Smooth muscle cell (in vitro differentiated cells): ENCODE data around the gene SLC50A1. TPM values are rescaled to one million over a fixed set of nuclear protein-coding genes. Genes with fewer than 3 reads are reported as not detected.
"Not testable (repeated sequence)": the region's sequence is repeated elsewhere in the genome, so short reads cannot be mapped to it uniquely, and the experiment has no call there.

ENCODE experiments used
- DNase-seq: peaks from one replicate; lab custom pipeline; 2025; ENCODE audit not compliant: unreplicated experiment; lab: John Stamatoyannopoulos, UW
- H2AFZ ChIP-seq: fragments of 200-600 bp; sonication (generic); 2 replicates; pipeline ENCODE4 v1.6.0; 2016; ENCODE audit warnings: antibody characterized with exemption, low read depth, mild to moderate bottlenecking
- H3F3A ChIP-seq: fragments of 200-600 bp; sonication (generic); 2 replicates; pipeline ENCODE4 v1.6.0; 2017; ENCODE audit warnings: antibody characterized with exemption, low read depth
- H3K27ac ChIP-seq: fragments of 200-600 bp; sonication (generic); 2 replicates; pipeline ENCODE4 v1.5.1; 2016; ENCODE audit warnings: low read depth, mild to moderate bottlenecking
- H3K27me3 ChIP-seq: fragments of 200-600 bp; sonication (generic); 2 replicates; pipeline ENCODE4 v1.6.1; 2016; ENCODE audit warnings: low read depth, mild to moderate bottlenecking
- H3K36me3 ChIP-seq: fragments of 200-600 bp; sonication (generic); 2 replicates; pipeline ENCODE4 v1.5.1; 2016; ENCODE audit warnings: low read depth
- H3K4me1 ChIP-seq: fragments of 200-600 bp; sonication (generic); 2 replicates; pipeline ENCODE4 v1.5.1; 2016; ENCODE audit warnings: low read depth
- H3K4me2 ChIP-seq: fragments of 200-600 bp; sonication (generic); 2 replicates; pipeline ENCODE4 v1.6.0; 2016; ENCODE audit warnings: mild to moderate bottlenecking
- H3K4me3 ChIP-seq: fragments of 200-600 bp; sonication (generic); 2 replicates; pipeline ENCODE4 v1.5.1; 2016; ENCODE audit warnings: mild to moderate bottlenecking
- H3K79me2 ChIP-seq: fragments of 200-600 bp; sonication (generic); 2 replicates; pipeline ENCODE4 v1.6.0; 2016; ENCODE audit warnings: low read depth, mild to moderate bottlenecking
- H3K9ac ChIP-seq: fragments of 200-600 bp; sonication (generic); 2 replicates; pipeline ENCODE4 v1.6.0; 2016; ENCODE audit warnings: low read depth
- H3K9me3 ChIP-seq: fragments of 200-600 bp; sonication (generic); replicated peaks from 2 replicates; pipeline ENCODE4 v1.5.1; 2016; ENCODE audit warnings: low read depth
- H4K20me1 ChIP-seq: fragments of 200-600 bp; sonication (generic); 2 replicates; pipeline ENCODE4 v1.6.0; 2016; ENCODE audit warnings: low read depth
- CTCF ChIP-seq: fragments of 200-600 bp; sonication (generic); IDR thresholded peaks from 2 replicates; pipeline ENCODE4 v1.5.1; 2017; ENCODE audit warnings: borderline replicate concordance, mild to moderate bottlenecking, antibody characterized with exemption; ENCODE audit not compliant: insufficient read depth, poor library complexity, severe bottlenecking
- WGBS: methylation state at CpG from one replicate; pipeline ENCODE4 v1.1.7; 2016; ENCODE audit warnings: low lambda C conversion rate; 5-methylcytosine and 5-hydroxymethylcytosine counted together
- polyA plus RNA-seq: library from polyadenylated mRNA; unstranded; fragments of >200 nt; fragmentation: Nextera tagmentation; extraction: Ambion mirVana; gene quantifications from 2 replicates; pipeline ENCODE4 v1.2.1, GENCODE V29; 2016
- total RNA-seq: library from RNA; depleted of rRNA; stranded (reverse); fragments of >200 nt; gene quantifications from 2 replicates; pipeline ENCODE4 v1.2.3, GENCODE V29; 2014

SLC50A1 gene
- total and polyA plus RNA-seq, 2 experiments from 2014 or later = 44.7 to 98.0 TPM

- Histone ChIP-seq H3K27ac (no peak overlapping the region), H3K9me3 (no peaks in the 10 kb centered on the region), H3K4me3 (peak overlapping the region; percentile 68), H3K27me3 (no peaks in the 10 kb centered on the region), H3K4me1 (peaks cover 3% of the 10 kb centered on the region), H3K36me3 (no peaks in the 10 kb centered on the region), H4K20me1 (no peaks in the 10 kb centered on the region), H3K9ac (peak overlapping the region; percentile 77), H3K79me2 (peaks cover 22% of the 10 kb centered on the region), H3F3A (no peaks in the 10 kb centered on the region), H2AFZ (peak overlapping the region; percentile 99), H3K4me2 (peak overlapping the region; percentile 83)
- 6% methylated on average over 11 of the region's 11 CpGs for WGBS
- DNase-seq = no peak
- TF ChIP-seq CTCF = no peak
These were observed 4.9 kb downstream of the SLC50A1 start for GRCh38 chr1:155140630-155140953.

- Histone ChIP-seq H3K4me3 (no peak overlapping the region), H3K79me2 (peaks cover 22% of the 10 kb centered on the region), H2AFZ (no peak overlapping the region), H3K27me3 (no peaks in the 10 kb centered on the region), H3K9me3 (no peaks in the 10 kb centered on the region), H3F3A (no peaks in the 10 kb centered on the region), H3K9ac (no peak overlapping the region), H3K36me3 (no peaks in the 10 kb centered on the region), H3K4me1 (peaks cover 3% of the 10 kb centered on the region), H3K27ac (no peak overlapping the region), H3K4me2 (no peak overlapping the region), H4K20me1 (no peaks in the 10 kb centered on the region)
- no peak for DNase-seq
- no peak for TF ChIP-seq CTCF
- 92% methylated on average over 7 of the region's 7 CpGs for WGBS
These were observed 6.1 kb downstream of the SLC50A1 start for GRCh38 chr1:155141749-155142148.

- Histone ChIP-seq H3K27ac (no peak overlapping the region), H3K27me3 (no peaks in the 10 kb centered on the region), H3K4me1 (peaks cover 2% of the 10 kb centered on the region), H3K9ac (no peak overlapping the region), H3K4me2 (no peak overlapping the region), H2AFZ (no peak overlapping the region), H3K9me3 (no peaks in the 10 kb centered on the region), H3K4me3 (no peak overlapping the region), H3F3A (no peaks in the 10 kb centered on the region), H4K20me1 (no peaks in the 10 kb centered on the region), H3K36me3 (no peaks in the 10 kb centered on the region), H3K79me2 (no peaks in the 10 kb centered on the region)
- 86% methylated on average over 3 of the region's 3 CpGs for WGBS
- no peak for TF ChIP-seq CTCF
- DNase-seq = no peak
These were observed 9.8 kb downstream of the SLC50A1 start for GRCh38 chr1:155145491-155145890.

- not testable (repeated sequence) for H2AFZ ChIP-seq, H3F3A ChIP-seq, H3K27ac ChIP-seq, H3K4me1 ChIP-seq, H3K9me3 ChIP-seq, H3K36me3 ChIP-seq, DNase-seq, H3K9ac ChIP-seq, H3K4me2 ChIP-seq, H3K4me3 ChIP-seq, H3K79me2 ChIP-seq, H4K20me1 ChIP-seq, H3K27me3 ChIP-seq
- WGBS = 73% methylated on average over 3 of the region's 3 CpGs
These were observed 20.5 kb downstream of the SLC50A1 start for GRCh38 chr1:155155996-155156643.
